PC-3 (cell line): Measurements from ENCODE around the gene PSMB5. TPM values are rescaled to one million over a fixed set of nuclear protein-coding genes. Genes with fewer than 3 reads are reported as not detected.

Source experiments
- ATAC-seq: fragments of 200-7000 bp; cut with Tn5 transposase; 2 replicates; pipeline ENCODE4 v1.9.1; 2020; ENCODE audit warnings: mild to moderate bottlenecking, moderate library complexity
- BruUV-seq: library from RNA; stranded (reverse); fragments of 400-500 nt; replicated peaks from 2 replicates; lab custom pipeline; 2021; lab: Mats Ljungman, UMichigan
- CTCF ChIA-PET: fragments of 300-600 bp; sonication (Branson Sonifier 250); formaldehyde crosslinking; loops from one replicate; lab custom pipeline; 2022; ENCODE audit warnings: antibody characterized with exemption; lab: Charles Lee
- POLR2A ChIA-PET: fragments of 300-600 bp; sonication (Branson Sonifier 250); formaldehyde crosslinking; loops from one replicate; lab custom pipeline; 2022; ENCODE audit warnings: antibody characterized with exemption; ENCODE audit not compliant: unreplicated experiment; lab: Charles Lee
- DNase-seq: peaks from one replicate; pipeline ENCODE4 v3.0.0-alpha.2; 2015
- H2AFZ ChIP-seq: fragments of 300-600 bp; sonication (generic); 2 replicates; pipeline ENCODE4 v1.6.0; 2016; ENCODE audit warnings: antibody characterized with exemption, low read length
- H3F3A ChIP-seq: fragments of 300-600 bp; sonication (generic); one replicate; pipeline ENCODE4 v1.6.0; 2017; ENCODE audit warnings: antibody characterized with exemption, low read length, control low read depth, mild to moderate bottlenecking; ENCODE audit not compliant: unreplicated experiment
- H3K27ac ChIP-seq: fragments of 300-600 bp; sonication (generic); 2 replicates; pipeline ENCODE4 v1.5.1; 2016; ENCODE audit warnings: mild to moderate bottlenecking, low read length
- H3K27me3 ChIP-seq: fragments of 300-600 bp; sonication (generic); 2 replicates; pipeline ENCODE4 v1.6.1; 2016; ENCODE audit warnings: low read length, mixed read lengths
- H3K36me3 ChIP-seq: fragments of 300-600 bp; sonication (generic); 2 replicates; pipeline ENCODE4 v1.6.1; 2016; ENCODE audit warnings: low read depth, mixed run types, low read length, mixed read lengths
- H3K4me1 ChIP-seq: fragments of 300-600 bp; sonication (generic); 2 replicates; pipeline ENCODE4 v1.5.1; 2016; ENCODE audit warnings: low read length; ENCODE audit not compliant: insufficient read depth
- H3K4me2 ChIP-seq: fragments of 300-600 bp; sonication (generic); 2 replicates; pipeline ENCODE4 v1.6.0; 2016; ENCODE audit warnings: low read length
- H3K4me3 ChIP-seq: fragments of 300-600 bp; sonication (generic); 2 replicates; pipeline ENCODE4 v1.5.1; 2016; ENCODE audit warnings: mild to moderate bottlenecking, low read length, mixed read lengths
- H3K79me2 ChIP-seq: fragments of 300-600 bp; sonication (generic); 2 replicates; pipeline ENCODE4 v1.6.1; 2017; ENCODE audit warnings: low read length, mixed read lengths
- H3K9ac ChIP-seq: fragments of 300-600 bp; sonication (generic); 2 replicates; pipeline ENCODE4 v1.6.0; 2016; ENCODE audit warnings: mild to moderate bottlenecking, low read length
- H3K9me2 ChIP-seq: fragments of 300-600 bp; sonication (generic); replicated peaks from 2 replicates; pipeline ENCODE4 v1.6.1; 2016; ENCODE audit warnings: mixed run types, low read length, mixed read lengths
- H3K9me3 ChIP-seq: fragments of 300-600 bp; sonication (generic); 2 replicates; pipeline ENCODE4 v1.6.1; 2016; ENCODE audit warnings: low read length, mixed read lengths
- H4K20me1 ChIP-seq: fragments of 300-600 bp; sonication (generic); 2 replicates; pipeline ENCODE4 v1.6.1; 2016; ENCODE audit warnings: low read length, mixed read lengths
- CTCF ChIP-seq: fragments of 300-600 bp; sonication (generic); conservative IDR thresholded peaks from 2 replicates; pipeline ENCODE4 v1.5.1; 2017; ENCODE audit warnings: antibody characterized with exemption, low read depth, mild to moderate bottlenecking, low read length
- EZH2 ChIP-seq: fragments of 300-600 bp; sonication (generic); IDR thresholded peaks from one replicate; pipeline ENCODE4 v1.6.1; 2017; ENCODE audit warnings: antibody characterized with exemption, mild to moderate bottlenecking, low read length; ENCODE audit not compliant: unreplicated experiment
- EZH2phosphoT487 ChIP-seq: fragments of 300-600 bp; sonication (generic); IDR thresholded peaks from 2 replicates; pipeline ENCODE4 v1.6.1; 2018; ENCODE audit warnings: mild to moderate bottlenecking, antibody characterized with exemption, low read length, borderline replicate concordance
- intact Hi-C: fragments of 100-400 bp; cut with micrococcal nuclease; formaldehyde crosslinking; loops from 2 replicates; pipeline ENCODE4 v1.9.0; 2023
- total RNA-seq: library from RNA; depleted of rRNA; stranded (reverse); fragments of >200 nt; gene quantifications from 2 replicates; pipeline ENCODE4 v1.2.3, GENCODE V29; 2014

Gene PSMB5
- total RNA-seq, 1 experiment from 2014 or later: 424 TPM

DNA sequence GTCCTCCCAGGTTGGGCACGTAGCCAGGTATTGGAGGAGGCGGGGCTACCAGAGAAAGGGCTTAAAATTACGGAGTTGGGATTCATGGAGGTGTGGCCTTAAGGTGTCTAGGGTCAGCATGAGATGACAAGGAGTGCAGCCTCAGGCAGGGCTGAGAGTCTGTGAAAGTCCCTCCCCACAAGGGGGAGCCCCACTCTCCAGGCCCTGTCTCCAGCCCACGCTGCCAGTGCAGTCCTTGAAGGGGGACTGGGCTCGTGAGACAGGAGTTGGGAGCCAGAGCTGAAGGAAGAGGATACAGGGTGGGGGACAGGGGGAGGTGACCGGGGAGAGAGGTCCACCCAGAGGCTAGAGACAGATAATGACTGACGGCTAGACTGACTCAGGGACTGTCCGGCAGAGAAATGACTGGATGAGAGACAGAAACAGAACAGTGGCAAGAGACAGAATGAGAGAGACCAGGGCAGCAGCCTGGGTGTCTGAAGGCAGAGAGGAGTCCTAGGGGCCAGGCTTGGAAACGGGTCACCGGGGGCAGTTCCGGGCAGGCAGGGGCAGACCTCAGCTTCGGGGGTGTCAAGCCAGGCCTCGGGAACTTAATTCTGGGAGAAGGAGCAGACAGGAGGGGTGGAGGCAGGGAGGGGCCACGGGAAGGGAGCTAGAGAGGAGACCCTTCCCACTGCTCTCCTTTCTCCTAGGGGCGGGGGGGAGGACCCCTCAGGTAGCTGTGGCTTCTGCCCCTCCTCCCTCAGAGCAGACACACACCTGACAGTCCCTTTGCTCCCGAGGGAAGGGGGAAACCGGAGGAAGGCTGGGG lies 21.6 kb upstream of the PSMB5 start:
- H3K27ac ChIP-seq: no peak overlapping the region
- H2AFZ ChIP-seq: peak overlapping the region; percentile 71
- H3K4me3 ChIP-seq: peak overlapping the region; percentile 85
- intact Hi-C loops: loop anchor here (1.0 kb wide), 1 partner anchor 53 kb away; no protein-coding TSS in a partner anchor
- peaks cover 8% of the 10 kb centered on the region for H3K4me1 ChIP-seq
- H3K9me3 ChIP-seq: no peaks in the 10 kb centered on the region
- ChIA-PET CTCF (interaction anchor here (0.5 to 0.6 kb wide), 4 partner anchors 62 to 139 kb away, joined by 3 to 5 read pairs (median 4); no protein-coding TSS in a partner anchor), POLR2A (no interaction called here)
- BruUV-seq: no TSS peak
- H3K4me2 ChIP-seq: peak overlapping the region; percentile 100
- ATAC-seq: peak; percentile 67
- H3K9me2 ChIP-seq: no peaks in the 10 kb centered on the region
- peak; percentile 80 for DNase-seq
- H3K79me2 ChIP-seq: no peaks in the 10 kb centered on the region; the same call in 1 of the 2 replicates
- H3F3A ChIP-seq: peaks cover 8% of the 10 kb centered on the region
- no peaks in the 10 kb centered on the region for H3K27me3 ChIP-seq
- peaks cover 15% of the 10 kb centered on the region for H3K36me3 ChIP-seq
- H3K9ac ChIP-seq: no peak overlapping the region
- no peaks in the 10 kb centered on the region for H4K20me1 ChIP-seq
- no peak for TF ChIP-seq EZH2phosphoT487
- no peak for TF ChIP-seq EZH2
- TF ChIP-seq CTCF: peak; percentile 90

DNA sequence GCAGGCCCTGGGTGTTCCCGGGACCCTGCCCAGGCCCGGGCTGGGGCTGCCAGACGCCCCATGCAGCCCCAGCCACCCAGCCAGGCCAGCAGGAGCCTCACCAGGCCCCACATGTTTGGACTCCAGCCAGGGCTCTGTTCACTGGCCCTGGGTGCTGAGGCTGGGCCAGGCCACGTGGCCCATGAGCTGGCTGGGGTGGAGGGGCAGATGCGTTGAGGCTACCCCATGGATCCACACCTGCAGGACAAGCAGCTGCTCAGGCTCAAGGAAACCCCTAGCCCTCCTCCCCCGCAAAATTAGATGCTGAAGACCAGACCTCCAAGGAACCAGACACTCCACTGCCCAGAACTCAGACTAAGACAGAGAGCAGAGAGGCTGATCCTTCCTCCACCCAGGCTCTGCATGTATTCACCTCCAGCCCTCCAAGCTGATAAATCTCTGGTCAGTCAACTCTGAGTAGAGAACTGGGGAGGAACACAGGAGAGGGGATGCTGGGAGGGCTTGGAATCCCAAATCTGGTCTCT lies 21.0 kb upstream of the PSMB5 start:
- Histone ChIP-seq H3K79me2 (no peaks in the 10 kb centered on the region; the same call in 1 of the 2 replicates), H4K20me1 (no peaks in the 10 kb centered on the region), H3K9me3 (no peaks in the 10 kb centered on the region), H3K9me2 (no peaks in the 10 kb centered on the region), H2AFZ (no peak overlapping the region), H3K4me2 (peak overlapping the region; percentile 100; the same call in 1 of the 2 replicates), H3K9ac (no peak overlapping the region), H3K4me1 (peaks cover 8% of the 10 kb centered on the region), H3K4me3 (no peak overlapping the region), H3F3A (peaks cover 5% of the 10 kb centered on the region), H3K27ac (no peak overlapping the region), H3K36me3 (peaks cover 9% of the 10 kb centered on the region; the same call in 1 of the 2 replicates), H3K27me3 (no peaks in the 10 kb centered on the region)
- TF ChIP-seq CTCF (no peak), EZH2 (no peak), EZH2phosphoT487 (no peak)
- ChIA-PET POLR2A (no interaction called here), CTCF (interaction anchor here (0.6 to 1.4 kb wide), 2 partner anchors 61 to 70 kb away, joined by 5 read pairs; no protein-coding TSS in a partner anchor)
- no TSS peak for BruUV-seq
- intact Hi-C loops: loop anchor here (1.0 kb wide), 1 partner anchor 54 kb away; no protein-coding TSS in a partner anchor
- ATAC-seq: no peak
- DNase-seq: no peak
